Measurements from ENCODE around the gene PITX2. TPM values are rescaled to one million over a fixed set of nuclear protein-coding genes. Genes with fewer than 3 reads are reported as not detected.
A peak's percentile ranks its signal among the peaks of the same experiment; 100 is the strongest.

The PITX2 gene
- total and polyA plus RNA-seq, 3 experiments from 2014 or later = not detected

GRCh38 chr4:110633358-110634341, 10.8 kb upstream of the PITX2 start:
- no peak for DNase-seq
- Mint-ChIP-seq H3K27ac (peak overlapping the region in 2 of 8 donors; percentile 24 to 34), H3K4me1 (peaks cover 9 to 21% (median 14%) of the 10 kb centered on the region in 3 donors), H3K4me3 (peak overlapping the region in 2 of 7 donors; percentile 31 to 59), H3K9me3 (peaks cover 5 to 33% (median 24%) of the 10 kb centered on the region in 5 donors), H3K36me3 (no peaks in the 10 kb centered on the region), H3K27me3 (peaks cover 75 to 82% of the 10 kb centered on the region in 2 donors)
- Histone ChIP-seq H3K36me3 (ENCODE audit: insufficient read depth, low read length) (no peaks in the 10 kb centered on the region), H3K4me3 (ENCODE audit: low read length) (no peak overlapping the region), H3K9me3 (ENCODE audit: low read length) (no peaks in the 10 kb centered on the region), H3K27ac (ENCODE audit: low read depth, low read length) (no peak overlapping the region), H3K27me3 (ENCODE audit: insufficient read depth, low read length, poor library complexity, severe bottlenecking) (peaks cover 68% of the 10 kb centered on the region), H3K4me1 (ENCODE audit: insufficient read depth, low read length) (no peaks in the 10 kb centered on the region)
- POLR2A ChIA-PET = no interaction called here
- CTCF ChIA-PET = no interaction called here

DNA sequence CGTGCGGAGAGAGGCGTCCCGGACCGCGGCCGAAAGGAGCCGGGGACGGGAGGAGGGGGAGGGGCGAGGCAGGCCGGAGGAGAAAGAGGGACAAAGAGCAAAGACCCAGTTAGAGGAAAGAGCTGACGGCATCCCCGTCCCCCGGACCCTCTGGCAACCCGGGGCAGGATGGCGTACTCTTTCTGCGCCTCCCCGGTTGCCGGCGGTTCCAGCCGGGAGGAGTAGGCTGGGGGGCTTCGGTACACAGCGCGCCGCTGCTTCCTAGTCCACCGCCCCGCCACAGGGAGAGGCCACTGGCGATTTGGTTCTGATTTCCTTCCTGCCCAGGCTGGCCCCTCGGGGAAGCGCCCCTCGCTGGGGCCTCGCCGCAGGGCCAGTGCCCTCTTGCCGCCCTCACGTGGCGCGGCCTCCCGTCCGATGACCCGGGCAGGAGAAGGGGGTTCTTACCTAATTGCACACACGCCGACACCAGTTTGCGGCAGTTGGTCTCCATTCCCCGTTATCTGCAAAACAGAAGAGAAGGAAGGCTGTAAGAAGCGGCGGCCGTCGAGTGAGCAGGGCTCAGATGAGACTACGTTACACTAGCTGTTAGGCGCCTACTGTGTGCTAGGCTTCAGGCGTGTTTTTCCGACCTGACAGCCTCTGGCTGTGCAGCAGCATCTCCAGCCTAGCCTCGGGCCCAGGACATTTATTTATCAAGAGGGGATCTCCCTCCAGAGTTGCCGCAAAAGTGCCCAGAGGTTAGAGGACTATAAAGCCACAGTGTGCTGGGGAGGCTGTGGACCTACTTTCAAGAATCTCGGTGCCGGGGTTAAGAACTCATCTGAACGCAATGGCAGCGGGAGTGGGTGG, 9.9 kb upstream of the PITX2 start:
- Histone ChIP-seq H3K27ac (ENCODE audit: low read depth, low read length) (no peak overlapping the region), H3K9me3 (ENCODE audit: low read length) (no peaks in the 10 kb centered on the region), H3K4me3 (ENCODE audit: low read length) (no peak overlapping the region), H3K27me3 (ENCODE audit: insufficient read depth, low read length, poor library complexity, severe bottlenecking) (peaks cover 75% of the 10 kb centered on the region), H3K36me3 (ENCODE audit: insufficient read depth, low read length) (no peaks in the 10 kb centered on the region), H3K4me1 (ENCODE audit: insufficient read depth, low read length) (no peaks in the 10 kb centered on the region)
- ChIA-PET CTCF (no interaction called here), POLR2A (no interaction called here)
- peaks cover 76 to 82% of the 10 kb centered on the region in 2 donors for H3K27me3 Mint-ChIP-seq
- H3K27ac Mint-ChIP-seq = peak overlapping the region in 1 of 8 donors; percentile 24
- H3K4me3 Mint-ChIP-seq = peak overlapping the region in 2 of 7 donors; percentile 31 to 46
- H3K9me3 Mint-ChIP-seq = peaks cover 5 to 36% (median 32%) of the 10 kb centered on the region in 5 donors
- H3K36me3 Mint-ChIP-seq = no peaks in the 10 kb centered on the region
- DNase-seq = no peak
- H3K4me1 Mint-ChIP-seq = peaks cover 9 to 24% (median 18%) of the 10 kb centered on the region in 3 donors

DNA sequence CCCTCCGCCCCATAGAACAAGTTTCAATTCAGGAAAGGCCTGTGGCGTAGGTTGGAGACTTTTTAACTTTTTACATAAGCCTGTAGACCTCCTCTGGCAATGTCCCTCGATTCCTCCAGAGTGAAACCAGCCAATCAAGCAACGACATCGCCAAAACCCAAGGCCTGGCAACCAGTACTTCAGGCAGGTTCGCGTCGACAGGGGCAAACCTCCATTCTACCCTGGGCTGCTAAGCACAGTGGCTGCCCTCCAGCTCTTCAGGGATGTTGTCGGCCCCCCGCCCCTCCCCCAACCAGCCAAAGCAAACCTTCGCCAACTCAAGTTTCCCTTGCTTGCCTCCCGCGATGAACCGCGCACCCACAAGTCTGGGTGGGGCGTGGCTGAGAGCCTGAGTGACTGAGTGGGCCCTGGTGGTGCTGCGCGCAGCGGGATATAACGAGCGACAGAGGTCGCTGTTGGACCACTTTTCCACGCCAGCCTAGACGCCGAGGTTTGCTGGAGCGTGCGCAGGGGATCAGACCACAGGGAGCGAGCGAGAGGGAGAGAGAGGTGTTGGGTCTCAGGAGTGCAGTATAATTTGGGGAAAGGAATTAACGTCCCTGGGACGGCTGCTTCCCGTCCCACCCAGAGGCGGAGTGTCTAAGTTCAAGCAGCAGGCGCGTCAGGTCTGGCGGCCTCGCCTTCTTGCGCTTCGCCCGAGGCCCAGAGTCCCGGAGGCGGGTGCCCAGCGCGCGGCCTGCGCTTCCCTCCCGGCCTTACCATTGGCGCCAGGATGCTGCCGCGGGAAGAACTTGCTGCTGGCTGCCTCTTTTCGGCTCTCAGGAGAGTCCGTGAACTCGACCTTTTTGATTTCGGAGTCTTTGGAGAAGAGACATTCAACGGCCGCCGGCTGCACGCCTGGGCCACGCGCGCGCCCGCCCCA, 9.0 kb upstream of the PITX2 start:
- peak overlapping the region in 6 of 7 donors; percentile 19 to 64 (median 36) for H3K4me3 Mint-ChIP-seq
- H3K36me3 Mint-ChIP-seq = no peaks in the 10 kb centered on the region
- no peak overlapping the region for H3K27ac ChIP-seq (ENCODE audit: low read depth, low read length)
- peaks cover 5 to 35% (median 30%) of the 10 kb centered on the region in 5 donors for H3K9me3 Mint-ChIP-seq
- peak overlapping the region in 1 of 8 donors; percentile 69 for H3K27ac Mint-ChIP-seq
- H3K4me1 Mint-ChIP-seq = peaks cover 9 to 24% (median 18%) of the 10 kb centered on the region in 3 donors
- CTCF ChIA-PET = no interaction called here
- no peaks in the 10 kb centered on the region for H3K9me3 ChIP-seq (ENCODE audit: low read length)
- peaks cover 75 to 84% of the 10 kb centered on the region in 2 donors for H3K27me3 Mint-ChIP-seq
- H3K4me1 ChIP-seq (ENCODE audit: insufficient read depth, low read length) = no peaks in the 10 kb centered on the region
- no peak overlapping the region for H3K4me3 ChIP-seq (ENCODE audit: low read length)
- POLR2A ChIA-PET = no interaction called here
- peaks cover 71% of the 10 kb centered on the region for H3K27me3 ChIP-seq (ENCODE audit: insufficient read depth, low read length, poor library complexity, severe bottlenecking)
- H3K36me3 ChIP-seq (ENCODE audit: insufficient read depth, low read length) = no peaks in the 10 kb centered on the region
- DNase-seq = no peak

GRCh38 chr4:110630688-110631402, 8.0 kb upstream of the PITX2 start:
- no peaks in the 10 kb centered on the region for H3K36me3 Mint-ChIP-seq
- no peak overlapping the region for H3K27ac ChIP-seq (ENCODE audit: low read depth, low read length)
- DNase-seq = no peak
- no peaks in the 10 kb centered on the region for H3K9me3 ChIP-seq (ENCODE audit: low read length)
- peak overlapping the region in 3 of 7 donors; percentile 26 to 72 (median 31) for H3K4me3 Mint-ChIP-seq
- H3K36me3 ChIP-seq (ENCODE audit: insufficient read depth, low read length) = no peaks in the 10 kb centered on the region
- peaks cover 78 to 88% of the 10 kb centered on the region in 2 donors for H3K27me3 Mint-ChIP-seq
- H3K4me3 ChIP-seq (ENCODE audit: low read length) = no peak overlapping the region
- H3K4me1 ChIP-seq (ENCODE audit: insufficient read depth, low read length) = no peaks in the 10 kb centered on the region
- CTCF ChIA-PET = no interaction called here
- peaks cover 5 to 36% (median 30%) of the 10 kb centered on the region in 5 donors for H3K9me3 Mint-ChIP-seq
- H3K27ac Mint-ChIP-seq = peak overlapping the region in 1 of 8 donors; percentile 27
- H3K4me1 Mint-ChIP-seq = peaks cover 9 to 24% (median 18%) of the 10 kb centered on the region in 3 donors
- H3K27me3 ChIP-seq (ENCODE audit: insufficient read depth, low read length, poor library complexity, severe bottlenecking) = peaks cover 62% of the 10 kb centered on the region
- POLR2A ChIA-PET = no interaction called here

DNA sequence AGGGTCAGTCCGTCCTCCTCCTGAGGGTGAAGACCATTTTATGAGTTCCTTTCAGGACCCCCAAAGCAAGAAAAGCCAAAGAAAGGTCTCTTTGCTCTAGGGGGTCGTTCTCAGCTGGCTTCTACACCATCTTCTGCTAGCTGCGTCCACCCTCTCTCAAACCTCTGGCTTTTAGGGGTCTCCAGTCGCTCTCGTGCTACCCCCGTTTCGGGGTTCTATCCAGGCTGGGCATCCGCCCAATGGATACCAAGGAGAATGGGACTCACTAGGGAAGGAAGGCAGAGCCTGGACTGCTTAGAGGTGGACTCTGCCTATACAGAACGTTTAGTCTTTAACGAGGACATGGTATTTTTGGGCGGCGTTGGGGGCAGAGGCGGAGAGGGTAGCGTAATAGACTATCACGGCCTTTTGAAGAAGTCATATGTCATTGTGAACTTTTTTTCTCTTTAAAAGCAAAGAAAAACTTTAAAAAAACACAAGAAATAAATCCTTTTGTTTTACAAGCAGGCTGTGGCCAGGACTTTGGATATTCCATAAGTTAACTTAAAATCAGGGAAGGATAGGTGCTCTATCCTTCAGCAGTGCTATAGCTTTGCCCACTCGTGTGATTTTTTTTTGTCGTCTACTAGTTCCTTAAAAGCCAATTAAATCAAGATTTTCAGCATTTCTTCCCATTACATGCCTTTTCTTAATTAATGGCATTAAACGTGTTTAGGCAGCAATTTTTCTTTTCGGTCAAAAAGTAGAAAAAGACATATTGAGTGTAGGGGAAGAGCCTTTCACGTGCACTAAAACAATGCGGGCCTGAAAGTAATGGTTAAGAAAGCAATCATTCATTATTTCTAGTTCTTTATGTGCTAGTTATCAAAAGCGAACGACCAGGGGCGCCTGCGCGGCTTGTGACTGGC, 7.2 kb upstream of the PITX2 start:
- Mint-ChIP-seq H3K4me3 (peak overlapping the region in 1 of 7 donors; percentile 72), H3K27me3 (peaks cover 81 to 92% of the 10 kb centered on the region in 2 donors), H3K27ac (no peak overlapping the region), H3K9me3 (peaks cover 5 to 33% (median 29%) of the 10 kb centered on the region in 5 donors), H3K4me1 (peaks cover 9 to 24% (median 18%) of the 10 kb centered on the region in 3 donors), H3K36me3 (no peaks in the 10 kb centered on the region)
- Histone ChIP-seq H3K36me3 (ENCODE audit: insufficient read depth, low read length) (no peaks in the 10 kb centered on the region), H3K4me1 (ENCODE audit: insufficient read depth, low read length) (no peaks in the 10 kb centered on the region), H3K9me3 (ENCODE audit: low read length) (no peaks in the 10 kb centered on the region), H3K27me3 (ENCODE audit: insufficient read depth, low read length, poor library complexity, severe bottlenecking) (peaks cover 61% of the 10 kb centered on the region), H3K4me3 (ENCODE audit: low read length) (no peak overlapping the region), H3K27ac (ENCODE audit: low read depth, low read length) (no peak overlapping the region)
- CTCF ChIA-PET = no interaction called here
- no peak for DNase-seq
- POLR2A ChIA-PET = no interaction called here

GRCh38 chr4:110629214-110629754, 6.4 kb upstream of the PITX2 start:
- no peak overlapping the region for H3K27ac Mint-ChIP-seq
- peak overlapping the region in 1 of 7 donors; percentile 49 for H3K4me3 Mint-ChIP-seq
- peaks cover 76 to 92% of the 10 kb centered on the region in 2 donors for H3K27me3 Mint-ChIP-seq
- DNase-seq = no peak
- H3K36me3 Mint-ChIP-seq = no peaks in the 10 kb centered on the region
- H3K4me1 Mint-ChIP-seq = peaks cover 9 to 24% (median 18%) of the 10 kb centered on the region in 3 donors
- no peaks in the 10 kb centered on the region for H3K9me3 ChIP-seq (ENCODE audit: low read length)
- no peaks in the 10 kb centered on the region for H3K36me3 ChIP-seq (ENCODE audit: insufficient read depth, low read length)
- no peak overlapping the region for H3K4me3 ChIP-seq (ENCODE audit: low read length)
- peaks cover 5 to 32% (median 27%) of the 10 kb centered on the region in 5 donors for H3K9me3 Mint-ChIP-seq
- ChIA-PET POLR2A (no interaction called here), CTCF (no interaction called here)
- peaks cover 63% of the 10 kb centered on the region for H3K27me3 ChIP-seq (ENCODE audit: insufficient read depth, low read length, poor library complexity, severe bottlenecking)
- no peaks in the 10 kb centered on the region for H3K4me1 ChIP-seq (ENCODE audit: insufficient read depth, low read length)
- H3K27ac ChIP-seq (ENCODE audit: low read depth, low read length) = no peak overlapping the region

Measured in CD8-positive, alpha-beta memory T cell (primary cell).